ENCODE results near the gene PPP1CB.
A peak's percentile ranks its signal among the peaks of the same experiment; 100 is the strongest.
"Not testable (repeated sequence)": the region's sequence is repeated elsewhere in the genome, so short reads cannot be mapped to it uniquely, and the experiment has no call there.

Gene PPP1CB

DNA sequence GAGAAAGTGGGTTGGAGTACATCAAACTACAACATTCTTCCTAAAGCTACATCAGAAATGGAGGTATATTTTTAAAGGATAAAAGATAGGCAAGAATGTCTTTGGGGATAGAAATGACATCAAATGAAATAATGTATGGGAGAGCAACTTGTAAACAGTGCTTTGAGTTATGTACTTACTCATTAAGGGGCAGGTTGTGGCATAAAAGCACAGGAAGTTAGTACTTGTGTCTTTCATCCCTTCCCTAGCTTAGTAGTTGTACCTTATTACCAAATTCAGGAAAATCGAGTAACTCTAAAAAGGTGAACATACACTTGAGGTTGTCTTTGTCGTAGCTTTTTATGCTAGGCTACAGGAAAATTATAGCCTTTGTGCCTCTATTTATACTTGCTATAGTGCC lies 28.9 kb downstream of the PPP1CB start:
- DNase-seq (ENCODE audit: low read depth): no peak

- DNase-seq (ENCODE audit: low read depth): no peak
These were observed 30.8 kb downstream of the PPP1CB start for GRCh38 chr2:28782423-28782822.

DNA sequence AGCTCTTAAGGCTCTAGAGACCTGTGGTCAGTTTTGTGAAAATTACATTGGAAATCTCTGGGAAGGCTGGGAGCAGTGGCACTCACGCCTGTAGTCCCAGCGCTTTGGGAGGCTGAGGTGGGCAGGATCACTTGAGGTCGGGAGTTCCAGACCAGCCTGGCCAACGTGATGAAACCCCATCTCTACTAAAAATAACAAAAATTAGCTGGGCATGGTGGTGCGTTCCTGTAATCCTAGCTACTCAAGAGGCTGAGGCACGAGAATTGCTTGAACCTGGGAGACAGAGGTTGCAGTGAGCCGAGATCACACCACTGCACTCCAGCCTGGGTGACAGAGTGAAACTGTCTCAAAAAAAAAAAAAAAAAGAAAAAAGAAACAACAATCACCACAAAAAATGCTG lies 32.9 kb downstream of the PPP1CB start:
- DNase-seq (ENCODE audit: low read depth): not testable (repeated sequence)

DNA sequence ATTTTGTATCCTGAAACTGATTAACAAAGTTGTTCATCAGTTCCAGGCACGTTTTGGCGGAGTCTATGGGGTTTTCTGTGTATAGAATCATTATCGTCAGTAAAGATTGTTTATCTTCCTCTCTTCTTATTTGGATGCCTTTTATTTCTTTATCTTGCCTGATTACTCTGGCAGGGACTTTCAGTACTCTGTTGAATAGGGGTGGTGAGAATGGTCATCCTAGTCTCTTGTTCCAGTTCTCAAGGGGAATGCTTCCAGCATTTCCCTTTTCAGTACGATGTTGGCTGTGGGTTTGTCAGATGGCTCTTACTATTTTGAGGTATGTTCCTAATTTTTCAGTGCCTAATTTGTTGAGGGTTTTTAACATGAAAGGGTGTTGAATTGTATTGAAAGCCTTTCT lies 45.0 kb downstream of the PPP1CB start:
- no peak for DNase-seq (ENCODE audit: low read depth)

DNA sequence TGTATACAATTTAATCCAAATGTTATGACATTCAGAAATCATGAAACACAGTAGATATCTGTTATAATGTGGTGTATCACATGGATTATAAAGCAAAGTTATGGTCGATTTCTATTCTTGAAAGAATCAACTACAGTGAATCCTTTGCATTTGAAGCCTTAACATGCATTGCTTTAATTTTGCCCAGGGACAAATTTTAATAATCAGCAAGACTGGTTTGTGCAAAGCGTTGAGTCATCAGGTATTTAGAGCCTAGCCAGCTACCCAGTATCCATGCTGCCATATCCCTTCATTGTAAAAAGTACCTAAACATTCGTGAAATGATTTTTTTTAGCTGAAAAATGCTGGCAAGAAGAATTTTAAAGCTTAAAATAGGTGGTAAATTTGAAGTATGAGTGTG lies 50.1 kb downstream of the PPP1CB start:
- no peak for DNase-seq (ENCODE audit: low read depth)

DNA sequence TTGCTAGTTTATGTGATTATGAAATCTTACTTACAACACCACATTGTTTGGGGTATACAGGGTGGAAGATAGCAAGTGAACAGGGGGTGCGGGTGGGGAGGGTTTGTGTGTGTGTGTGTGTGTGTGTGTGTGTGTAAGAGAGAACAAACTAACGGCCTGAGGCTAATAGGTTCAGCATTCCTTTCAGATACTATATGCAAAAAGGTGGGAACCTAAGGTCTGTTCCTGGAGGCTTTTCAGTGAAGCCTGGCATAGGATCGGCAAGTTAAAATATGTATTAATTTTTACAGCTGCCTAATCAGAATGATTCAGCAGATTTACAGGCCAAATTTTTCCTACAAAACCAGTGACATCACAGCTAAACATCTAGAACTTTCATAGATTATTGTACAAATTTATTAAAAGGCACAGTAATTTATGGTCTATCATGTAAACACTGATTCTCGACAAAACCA lies 51.4 kb downstream of the PPP1CB start:
- no peak for DNase-seq (ENCODE audit: low read depth)

DNA sequence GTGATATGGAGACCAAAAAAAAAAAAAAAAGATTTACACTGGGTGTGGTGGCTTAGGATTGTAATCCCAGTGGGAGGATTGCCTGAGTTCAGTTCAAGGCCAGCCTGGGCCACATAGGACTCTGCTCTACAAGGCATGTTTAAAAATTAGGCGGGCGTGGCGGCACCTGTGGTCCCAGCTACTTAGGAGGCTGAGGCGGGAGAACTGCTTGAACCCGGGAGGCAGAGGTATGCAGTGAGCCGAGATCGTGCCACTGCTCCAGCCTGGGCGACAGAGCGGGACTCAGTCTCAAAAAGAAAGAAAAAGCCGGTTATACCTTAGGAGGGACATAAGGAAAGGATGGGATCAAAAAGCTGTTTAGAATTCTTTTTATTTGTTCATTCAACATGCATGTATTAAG lies 58.3 kb downstream of the PPP1CB start:
- DNase-seq (ENCODE audit: low read depth): no peak

GRCh38 chr2:28810384-28811285 lies 59.0 kb downstream of the PPP1CB start, which contains the start of gene SPDYA:
SPDYA (plus strand) TSS chr2:28810834; CDS start chr2:28816015, 5,181 bp downstream.
- peak; percentile 67 for DNase-seq (ENCODE audit: low read depth)

- no peak for DNase-seq (ENCODE audit: low read depth)
These were observed 66.4 kb downstream of the PPP1CB start for GRCh38 chr2:28818053-28818452.

GRCh38 chr2:28821295-28821958 lies 69.8 kb downstream of the PPP1CB start:
- DNase-seq (ENCODE audit: low read depth): peak; percentile 1

DNA sequence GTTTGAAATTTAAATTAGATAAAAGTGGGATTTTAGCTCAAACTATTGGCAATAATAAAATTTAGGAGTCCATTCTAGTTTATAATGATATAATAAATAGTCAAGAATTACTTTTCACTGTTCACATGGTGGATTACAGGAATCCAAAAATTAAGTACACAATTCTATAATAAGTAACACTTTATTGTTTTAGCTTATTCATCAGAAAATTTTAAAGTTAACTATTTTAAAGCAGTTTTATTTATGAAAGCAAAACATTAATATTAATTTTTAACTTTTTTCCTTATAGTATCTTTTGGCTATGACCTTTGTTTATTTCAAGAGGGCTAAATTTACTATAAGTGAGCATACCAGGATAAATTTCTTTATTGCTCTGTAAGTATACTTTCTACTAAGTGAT lies 70.4 kb downstream of the PPP1CB start:
- no peak for DNase-seq (ENCODE audit: low read depth)

GRCh38 chr2:28824207-28824606 lies 72.6 kb downstream of the PPP1CB start:
- no peak for DNase-seq (ENCODE audit: low read depth)

GRCh38 chr2:28824870-28825269 lies 73.2 kb downstream of the PPP1CB start:
- DNase-seq (ENCODE audit: low read depth): no peak

DNA sequence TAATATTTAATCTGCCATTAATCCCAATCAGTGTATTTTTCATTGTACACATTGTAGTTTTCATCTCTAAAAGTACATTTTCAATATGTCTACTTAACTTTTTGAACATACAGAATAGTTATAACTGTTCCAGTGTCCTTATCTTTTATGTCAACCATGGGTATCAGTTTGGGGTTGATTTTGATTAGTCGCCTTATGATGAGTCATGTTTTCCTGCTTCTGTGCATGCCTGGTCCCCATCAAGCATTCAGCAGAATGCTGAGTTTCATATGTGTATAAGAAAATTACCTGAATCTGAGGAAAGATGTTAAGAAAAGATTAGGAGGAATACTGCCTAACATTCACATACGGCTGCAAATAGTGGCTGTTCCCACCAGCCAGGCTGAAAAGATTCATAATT lies 76.8 kb downstream of the PPP1CB start:
- DNase-seq (ENCODE audit: low read depth): no peak

DNA sequence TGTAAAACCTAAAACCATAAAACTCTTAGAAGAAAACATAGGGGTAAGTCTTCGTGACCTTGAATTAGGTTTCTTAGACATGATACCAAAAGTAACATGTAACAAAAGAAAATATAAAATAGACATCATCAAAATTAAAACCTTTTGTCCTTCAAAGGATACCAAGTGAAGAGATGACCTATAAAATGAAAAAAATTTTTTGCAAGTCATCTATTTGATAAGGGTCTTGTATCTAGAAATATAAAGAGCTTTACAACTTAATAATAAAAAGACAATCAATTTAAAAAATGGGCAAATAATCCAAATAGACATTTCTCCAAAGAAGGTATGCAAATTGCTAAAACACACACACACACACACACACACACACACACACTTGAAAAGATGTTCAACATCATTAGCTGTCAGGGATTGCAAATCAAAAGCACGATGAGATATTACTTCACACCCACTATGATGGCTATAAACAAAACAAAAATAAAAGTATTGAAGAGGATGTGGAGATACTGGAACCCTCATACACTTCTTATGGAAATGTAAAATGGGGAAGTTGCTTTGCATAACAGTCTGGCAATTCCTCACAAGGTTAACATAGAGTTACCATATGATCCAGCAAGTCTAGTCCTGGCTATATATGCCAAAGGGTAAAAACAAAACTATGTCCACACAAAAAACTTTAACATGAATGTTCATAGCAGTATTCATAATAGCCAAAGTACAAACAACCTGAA lies 82.3 kb downstream of the PPP1CB start:
- no peak for DNase-seq (ENCODE audit: low read depth)

DNA sequence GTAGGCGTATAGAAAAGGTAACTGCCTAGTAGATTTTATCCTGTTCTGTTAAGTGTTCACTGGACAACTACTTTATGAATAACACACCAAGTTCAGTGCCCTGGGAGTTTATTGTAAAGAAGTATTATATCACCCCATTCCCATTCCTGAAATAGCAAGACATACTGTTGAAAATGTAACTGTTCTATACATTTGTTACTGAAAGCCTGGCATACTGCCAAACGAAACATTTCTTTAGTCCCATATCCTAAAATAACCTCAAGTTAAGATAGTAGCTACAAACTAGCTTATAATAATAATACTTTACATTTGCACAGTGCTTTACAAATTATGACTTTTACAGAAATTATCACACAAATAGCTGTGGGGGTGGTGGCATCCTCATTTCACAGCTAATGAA lies 84.2 kb downstream of the PPP1CB start:
- no peak for DNase-seq (ENCODE audit: low read depth)

DNA sequence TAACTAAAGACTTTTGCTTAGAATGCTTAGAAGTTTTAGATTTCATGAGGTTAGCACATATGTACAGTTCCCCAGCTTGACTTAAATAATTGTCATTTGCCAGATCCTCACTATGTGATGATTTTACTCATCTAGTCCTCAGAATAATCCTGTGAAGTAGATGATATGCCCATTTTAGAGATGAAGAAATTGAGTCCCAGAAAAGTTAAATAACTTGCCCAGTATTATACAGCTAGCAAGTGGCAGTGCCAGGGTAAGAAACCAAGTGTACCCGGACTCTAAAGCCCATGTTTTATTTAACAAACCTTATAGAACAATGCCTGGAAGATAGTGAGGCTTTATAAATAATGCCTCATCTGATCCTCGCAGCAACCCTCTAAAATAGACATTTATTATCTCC lies 87.3 kb downstream of the PPP1CB start:
- no peak for DNase-seq (ENCODE audit: low read depth)

DNA sequence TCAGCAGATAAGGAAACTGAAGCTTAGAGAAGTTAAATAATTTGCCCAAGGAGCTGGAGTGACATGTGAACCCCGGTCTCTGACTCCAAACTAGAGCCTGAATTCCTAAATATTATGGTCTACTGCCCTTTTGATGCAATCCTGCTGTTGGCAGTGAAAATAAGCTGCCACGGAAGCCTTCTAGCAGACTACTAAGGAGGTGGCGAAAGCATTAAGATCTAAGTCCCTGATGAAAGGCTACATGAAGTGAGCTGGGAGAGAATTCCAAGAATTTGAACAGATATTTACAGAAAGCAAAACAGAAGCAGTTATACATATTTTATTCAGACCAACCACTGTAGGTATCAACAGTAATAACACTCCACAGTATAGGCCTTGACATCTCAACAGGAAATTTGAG lies 90.4 kb downstream of the PPP1CB start:
- DNase-seq (ENCODE audit: low read depth): no peak
